ENCODE results near the gene OR4D9. TPM values are rescaled to one million over a fixed set of nuclear protein-coding genes. Genes with fewer than 3 reads are reported as not detected.

Gene OR4D9
- total RNA-seq, 1 experiment from 2014 or later: not detected

Other genes with a start within 250 kb of the OR4D9 start
- not detected for gene OR5AN1, start 152.6 kb upstream of the OR4D9 start, total RNA-seq (2021; ENCODE audit: unreplicated experiment)
- gene OR5A2, start 85.1 kb upstream of the OR4D9 start, total RNA-seq (2021; ENCODE audit: unreplicated experiment): not detected
- not detected for gene OR5A1, start 75.1 kb upstream of the OR4D9 start, total RNA-seq (2021; ENCODE audit: unreplicated experiment)
- not detected for gene OR4D6, start 54.6 kb upstream of the OR4D9 start, total RNA-seq (2021; ENCODE audit: unreplicated experiment)
- gene OR4D10, start 38.2 kb upstream of the OR4D9 start, total RNA-seq (2021; ENCODE audit: unreplicated experiment): not detected
- gene OR4D11, start 8.0 kb upstream of the OR4D9 start, total RNA-seq (2021; ENCODE audit: unreplicated experiment): not detected
- 35.3 TPM for gene OSBP, start 104.2 kb downstream of the OR4D9 start, total RNA-seq (2021; ENCODE audit: unreplicated experiment)
- gene PATL1, start 157.5 kb downstream of the OR4D9 start, total RNA-seq (2021; ENCODE audit: unreplicated experiment): 57.0 TPM
- gene OR10V1, start 202.3 kb downstream of the OR4D9 start, total RNA-seq (2021; ENCODE audit: unreplicated experiment): not detected
- gene STX3, start 243.8 kb downstream of the OR4D9 start, total RNA-seq (2021; ENCODE audit: unreplicated experiment): 34.8 TPM